NCI-H524 treated with DMSO at 0.1 percent for 48 hours (cell line): ENCODE data around the gene PEAK3.
A peak's percentile ranks its signal among the peaks of the same experiment; 100 is the strongest.

Experiments
- DNase-seq: peaks from one replicate; lab custom pipeline; 2025; lab: John Stamatoyannopoulos, UW

The PEAK3 gene

DNA sequence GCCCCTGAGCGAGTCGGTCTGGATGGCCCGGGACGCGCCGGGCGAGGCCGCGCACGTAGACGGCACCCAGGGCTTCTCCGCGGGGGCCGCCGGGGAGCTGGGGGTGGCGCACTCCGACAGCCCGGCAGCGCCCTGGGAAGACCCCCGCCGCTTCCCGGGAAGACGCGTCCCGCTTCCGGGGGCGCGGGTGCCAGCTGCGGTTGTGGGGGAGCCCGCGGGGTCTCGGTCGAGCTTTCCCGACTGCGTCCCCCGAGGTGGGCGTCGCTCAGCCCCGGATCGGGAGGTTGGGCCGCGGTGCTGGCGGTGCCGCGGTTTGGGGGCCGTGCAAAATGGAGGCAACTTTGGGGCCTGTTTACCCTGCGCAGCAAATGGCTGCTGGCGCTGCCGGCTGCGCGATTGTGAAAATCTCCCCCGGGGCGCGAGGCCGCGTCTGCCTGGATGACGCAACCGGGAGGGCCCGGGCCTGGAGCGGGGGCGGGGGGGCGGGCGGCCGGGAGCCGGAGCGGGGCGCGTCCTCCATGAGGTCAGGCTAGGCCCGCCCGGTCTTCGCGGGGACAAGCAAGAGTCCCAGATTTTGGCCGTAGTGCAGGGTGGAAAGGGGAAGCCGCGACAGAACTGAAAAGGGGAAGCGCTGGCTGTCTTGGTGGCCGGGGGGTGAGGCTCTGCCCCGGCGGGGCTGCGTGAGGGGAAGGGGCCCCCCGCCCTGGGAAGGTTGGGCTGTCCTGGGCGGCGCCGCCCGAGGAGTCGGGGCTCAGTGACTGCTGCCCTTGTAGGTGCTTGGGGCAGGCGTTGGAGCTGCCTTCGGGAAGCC, 11.3 kb downstream of the PEAK3 start:
- no peak for DNase-seq

DNA sequence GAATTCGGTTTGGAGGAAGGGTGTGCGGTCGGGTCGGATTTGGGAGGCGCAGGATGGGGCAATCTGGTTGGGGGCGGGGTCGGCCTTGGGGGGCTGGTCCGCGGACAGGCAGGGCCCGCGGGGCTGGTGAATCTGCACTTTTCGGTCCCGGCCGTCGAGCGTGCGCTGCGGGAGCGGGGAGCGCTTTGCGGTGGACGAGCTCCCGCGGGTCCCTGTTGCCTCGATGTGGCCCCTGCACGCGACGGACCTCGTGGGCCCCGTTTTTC, 11.9 kb downstream of the PEAK3 start:
- DNase-seq = no peak

DNA sequence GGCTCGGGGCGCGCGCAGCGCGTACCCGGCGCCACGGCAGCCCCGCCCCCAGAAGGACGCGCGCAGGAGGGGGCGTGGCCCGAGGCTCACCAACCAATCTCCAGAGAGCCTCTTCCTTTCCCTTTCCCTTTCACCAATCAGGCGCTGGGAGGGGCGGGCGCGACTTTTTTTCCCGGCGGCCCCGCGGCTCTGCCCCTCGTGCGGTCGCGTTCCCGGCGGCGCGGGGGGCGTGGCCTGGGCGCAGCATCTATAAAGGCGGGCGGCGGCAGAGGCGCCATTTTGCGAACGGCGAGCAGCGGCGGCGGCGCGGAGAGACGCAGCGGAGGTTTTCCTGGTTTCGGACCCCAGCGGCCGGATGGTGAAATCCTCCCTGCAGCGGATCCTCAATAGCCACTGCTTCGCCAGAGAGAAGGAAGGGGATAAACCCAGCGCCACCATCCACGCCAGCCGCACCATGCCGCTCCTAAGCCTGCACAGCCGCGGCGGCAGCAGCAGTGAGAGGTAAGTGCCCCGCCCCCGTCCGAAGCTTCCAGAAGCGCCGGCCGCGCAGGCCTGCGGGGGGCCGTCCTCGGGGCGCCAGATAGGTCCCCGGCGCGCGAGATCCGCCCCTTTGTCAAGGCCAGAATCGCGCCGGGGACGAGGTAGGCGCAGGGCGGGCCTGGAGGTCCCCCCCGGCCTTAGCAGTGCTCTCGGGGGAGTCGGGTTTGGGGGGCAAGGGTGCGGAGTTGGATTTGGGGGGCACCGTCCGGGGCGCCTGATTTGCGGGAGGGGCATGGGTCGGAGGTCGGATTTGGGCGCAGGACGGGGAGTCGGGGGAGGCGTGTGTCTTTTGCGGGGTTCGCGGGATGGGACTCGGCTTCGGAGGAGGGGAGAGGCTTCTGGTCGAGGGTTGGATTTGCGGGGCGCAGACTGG, 12.5 kb downstream of the PEAK3 start:
- peak; percentile 83 for DNase-seq

DNA sequence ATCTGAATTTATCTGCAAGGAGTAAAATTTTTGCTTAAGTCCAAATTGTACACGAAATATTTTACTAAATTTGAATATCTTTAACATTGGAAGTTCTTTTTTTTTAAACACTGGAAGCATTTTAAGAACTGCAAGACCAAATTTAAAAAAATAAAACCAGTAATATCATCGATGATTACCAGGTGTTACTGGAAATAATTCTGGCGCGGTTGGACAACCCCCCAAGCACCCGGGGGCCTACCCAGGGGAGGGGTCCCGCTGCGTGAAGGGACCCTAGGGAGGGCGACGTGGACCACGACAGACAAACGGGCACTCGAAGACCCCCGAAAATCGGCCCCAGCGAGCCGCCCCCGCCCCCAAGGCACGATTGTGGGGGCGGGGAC, 13.1 kb downstream of the PEAK3 start:
- DNase-seq = no peak

DNA sequence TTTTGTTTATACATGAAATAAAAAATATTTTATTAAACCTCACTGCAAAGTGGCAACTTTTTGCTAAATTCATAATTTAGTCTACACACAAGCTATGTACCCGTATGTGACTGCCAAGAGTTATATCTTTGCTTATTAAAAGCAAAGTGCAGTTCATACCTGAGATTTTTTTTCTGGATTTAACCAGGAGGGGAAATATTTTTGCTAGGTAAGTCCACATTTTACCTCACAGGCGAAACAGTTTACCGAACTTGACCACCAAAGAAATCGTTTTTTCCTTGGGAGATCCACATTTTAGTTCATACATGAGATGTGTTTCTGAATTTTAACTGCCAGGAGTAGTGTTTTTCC, 13.5 kb downstream of the PEAK3 start:
- DNase-seq = no peak

DNA sequence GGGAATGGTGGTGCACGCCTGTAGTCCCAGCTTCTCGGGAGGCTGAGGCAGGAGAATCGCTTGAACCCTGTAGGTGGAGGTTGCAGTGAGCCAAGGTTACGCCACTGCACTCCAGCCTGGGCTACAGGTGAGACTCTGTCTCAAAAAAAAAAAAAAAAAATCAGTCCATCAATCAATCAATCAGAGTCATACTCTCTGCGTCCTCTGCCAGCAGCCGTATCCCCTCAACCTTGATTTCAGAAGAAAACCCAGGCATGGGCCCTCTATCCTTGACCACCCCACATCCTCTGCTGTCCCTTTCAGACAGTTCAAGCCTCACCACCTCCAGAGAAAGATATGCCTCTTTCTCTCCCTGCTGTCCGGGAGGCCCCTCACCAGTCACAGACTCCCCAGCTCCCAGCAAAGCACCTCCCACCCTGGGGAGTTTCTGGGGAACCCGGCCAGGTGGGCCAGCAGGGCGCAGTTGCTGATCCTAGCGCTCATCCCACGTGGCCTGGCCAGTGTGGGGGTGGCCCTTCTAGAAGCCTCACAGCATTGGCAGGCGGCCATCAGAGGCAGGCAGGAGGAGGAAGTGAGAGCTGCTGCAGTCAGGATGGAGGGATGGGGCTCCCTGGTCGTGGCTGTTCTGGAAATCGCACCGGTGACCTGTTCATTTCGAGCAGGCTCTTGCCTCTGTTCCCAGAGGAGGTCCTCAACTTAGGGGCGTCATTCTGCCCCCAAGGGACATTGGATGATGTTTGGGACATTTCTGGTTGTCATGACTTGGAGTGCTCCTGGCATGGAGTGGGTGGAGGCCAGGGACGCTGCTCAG, 15.6 kb downstream of the PEAK3 start:
- DNase-seq = no peak

DNA sequence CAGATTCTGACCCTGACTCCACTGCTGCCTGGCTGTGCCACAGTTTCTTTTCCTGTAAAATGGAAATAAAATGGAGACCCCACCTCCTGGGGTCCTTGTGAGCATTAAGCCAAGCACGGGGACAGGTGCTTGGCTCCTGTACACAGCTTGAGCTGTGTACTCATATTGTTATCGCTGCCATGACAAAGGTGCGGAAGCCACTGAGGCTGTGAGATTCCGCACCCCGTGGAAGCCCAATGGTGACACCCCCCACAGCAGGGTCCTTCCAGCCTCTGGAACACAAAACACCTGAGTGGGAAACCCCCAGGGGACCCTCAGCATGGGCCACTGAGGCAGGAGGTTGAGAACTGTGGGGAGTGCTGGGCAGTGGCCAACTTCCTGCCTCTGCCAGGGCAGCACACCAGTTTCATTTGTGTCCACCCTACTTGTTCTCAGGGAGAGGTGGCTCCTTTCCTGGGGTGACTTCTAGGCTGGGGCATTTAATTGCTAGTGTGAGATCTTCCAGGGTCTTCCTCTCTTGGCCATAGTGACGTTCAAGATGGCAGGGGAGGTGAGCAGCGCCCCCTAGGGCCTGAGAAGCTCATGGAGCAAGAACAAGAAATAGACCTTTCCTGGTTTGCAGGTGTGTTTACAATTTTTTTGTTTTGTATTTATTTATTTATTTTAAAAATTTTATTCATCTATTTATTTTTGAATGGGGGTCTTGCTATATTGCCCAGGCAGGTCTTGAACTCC, 20.4 kb downstream of the PEAK3 start:
- DNase-seq = no peak

DNA sequence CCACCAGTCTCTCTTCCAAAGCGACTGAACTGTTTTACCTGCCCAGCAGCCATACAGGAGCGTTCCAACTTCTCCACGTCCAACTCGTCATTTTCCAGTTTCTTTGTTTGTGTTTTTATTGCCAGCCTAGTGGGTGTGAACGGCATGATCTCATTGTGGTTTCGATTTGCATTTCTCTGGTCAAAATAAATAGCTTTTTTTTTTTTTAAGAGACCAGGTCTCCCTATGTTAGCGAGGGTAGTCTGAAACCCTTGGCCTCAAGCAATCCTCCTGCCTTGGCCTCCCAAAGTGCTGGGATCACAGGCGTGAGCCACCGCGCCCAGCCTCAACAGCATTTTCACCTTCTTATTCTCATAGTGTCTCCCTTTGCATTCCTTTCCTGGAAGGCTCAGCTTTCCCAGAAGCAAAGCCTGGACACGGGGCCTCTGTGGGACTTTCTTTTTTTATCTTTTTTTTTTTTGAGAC, 21.6 kb downstream of the PEAK3 start:
- DNase-seq = no peak

DNA sequence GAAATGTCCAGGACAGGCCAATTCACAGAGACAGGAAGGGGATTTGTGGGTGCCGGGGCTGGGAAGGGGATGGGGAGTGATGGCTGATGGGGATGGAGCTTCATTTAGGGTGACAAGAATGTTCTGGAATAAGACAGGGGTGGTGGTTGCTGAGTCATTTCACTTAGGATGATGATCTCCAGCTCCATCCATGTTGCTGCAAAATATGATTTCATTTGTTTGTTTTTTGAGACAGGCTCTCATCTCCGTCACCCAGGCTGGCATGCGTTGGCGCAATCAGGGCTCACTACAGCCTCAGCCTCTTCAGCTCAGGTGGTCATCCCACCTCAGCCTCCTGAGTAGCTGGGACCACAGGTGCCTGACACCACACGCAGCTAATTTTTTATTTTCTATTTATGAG, 22.6 kb downstream of the PEAK3 start:
- no peak for DNase-seq

DNA sequence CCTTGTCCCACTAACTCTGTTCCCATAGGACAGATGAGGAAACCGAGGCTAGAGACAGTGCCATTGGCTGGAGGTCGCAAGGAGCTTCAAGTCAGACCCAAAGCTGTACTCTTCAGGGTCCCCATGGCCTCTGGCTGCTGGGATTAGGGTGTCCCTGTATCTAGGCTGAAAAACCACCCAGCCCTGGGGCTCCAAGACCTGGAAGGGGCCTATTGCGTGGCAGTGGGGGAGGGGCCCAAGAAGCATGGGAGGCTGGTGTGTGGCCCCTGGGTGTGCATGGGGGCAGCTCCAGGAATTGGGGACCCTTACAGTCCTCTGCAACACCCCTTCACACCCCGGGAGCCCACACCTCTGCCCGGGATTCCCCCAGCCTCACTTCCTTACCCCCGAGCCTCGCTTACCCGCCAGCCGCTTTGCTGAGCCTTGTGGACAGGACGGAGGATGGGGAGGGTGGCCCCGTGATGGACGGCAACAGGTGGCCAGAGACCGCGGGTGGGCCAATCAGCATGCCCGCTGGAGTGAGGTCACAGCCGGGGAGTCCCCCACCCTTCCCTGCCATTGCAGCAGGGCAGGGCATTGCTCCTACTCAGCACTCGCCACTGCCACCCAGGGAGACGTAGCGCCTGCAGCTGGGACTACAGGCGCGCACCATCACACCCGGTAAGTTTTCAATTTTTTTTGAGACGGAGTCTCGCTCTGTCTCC, 25.8 kb downstream of the PEAK3 start, which contains the start of gene JSRP1:
Gene JSRP1, minus strand, starts transcription at position 436 of the 704 bp plus-strand sequence. CDS start 1,103 bp downstream, outside the sequence.
- peak; percentile 68 for DNase-seq

DNA sequence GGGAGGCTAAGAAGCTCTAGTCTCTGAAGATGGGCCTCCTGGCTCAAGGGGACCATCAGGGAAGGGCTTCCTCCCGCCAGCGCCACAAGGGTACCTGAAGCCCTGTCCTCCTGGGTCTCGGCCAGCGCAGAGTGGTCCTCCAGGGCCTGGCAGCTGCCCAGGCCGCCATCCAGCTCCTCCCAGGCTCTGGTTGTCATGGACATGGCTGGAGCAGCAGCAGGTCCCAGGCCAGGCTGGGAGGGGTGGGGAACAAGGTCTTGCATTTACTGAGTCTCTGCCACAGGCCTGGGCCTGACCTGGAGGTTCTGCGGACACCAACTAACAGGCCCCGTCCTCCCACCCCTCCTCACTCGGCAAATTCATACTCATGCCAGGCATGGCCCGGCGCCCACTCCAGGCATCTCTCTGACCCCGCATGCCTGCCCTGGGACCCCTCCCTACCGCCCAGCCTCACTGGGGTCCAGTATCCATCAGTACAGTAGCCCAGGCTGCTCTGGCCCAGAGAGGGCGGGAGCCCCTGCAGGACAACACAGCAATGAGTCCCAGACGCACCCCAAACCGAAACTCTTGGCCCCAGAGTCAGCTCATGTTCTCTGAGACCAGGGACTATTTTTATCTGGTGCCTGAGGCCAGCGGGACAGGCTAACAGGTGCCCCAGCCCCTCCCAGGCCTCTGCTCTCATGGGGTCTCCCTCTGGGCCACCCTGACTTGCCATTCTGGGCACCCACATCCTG, 26.7 kb downstream of the PEAK3 start:
- DNase-seq = no peak

DNA sequence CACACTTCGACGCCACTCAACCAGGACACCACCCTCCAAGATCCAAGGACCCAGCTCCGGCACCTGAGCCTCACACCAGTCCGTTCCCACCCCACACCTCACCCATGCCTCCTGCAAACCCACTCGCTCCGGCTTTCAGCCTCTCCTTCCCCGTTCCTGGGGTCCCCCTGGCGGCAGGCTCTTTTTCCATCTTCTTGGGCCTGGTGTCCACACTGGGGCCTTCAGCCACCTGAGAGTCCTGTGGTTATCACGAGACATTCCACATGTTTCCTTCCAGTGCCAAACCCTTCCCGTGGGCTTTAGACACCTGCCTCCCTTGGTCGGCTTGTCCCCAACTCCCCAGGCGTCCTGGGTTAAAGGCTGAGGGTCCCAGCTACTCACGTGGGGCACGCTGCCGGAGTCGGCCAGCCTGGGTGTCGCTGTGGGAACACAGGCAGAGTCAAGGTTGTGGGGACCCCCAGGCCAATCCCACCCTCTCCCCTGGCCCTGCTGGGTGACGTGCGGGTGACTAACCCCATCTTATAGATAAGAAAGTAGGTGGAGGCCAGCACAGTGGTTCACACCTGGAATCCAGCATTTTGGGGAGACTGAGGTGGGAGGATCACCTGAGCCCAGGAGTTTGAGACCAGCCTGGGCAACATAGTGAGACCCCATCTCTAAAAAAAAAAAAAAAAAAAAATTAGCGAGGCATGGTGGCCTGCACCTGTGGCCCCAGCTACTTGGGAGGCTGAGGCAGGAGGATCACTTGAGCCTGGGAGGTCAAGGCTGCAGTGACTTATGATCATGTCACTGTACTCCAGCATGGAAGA, 27.7 kb downstream of the PEAK3 start:
- no peak for DNase-seq

DNA sequence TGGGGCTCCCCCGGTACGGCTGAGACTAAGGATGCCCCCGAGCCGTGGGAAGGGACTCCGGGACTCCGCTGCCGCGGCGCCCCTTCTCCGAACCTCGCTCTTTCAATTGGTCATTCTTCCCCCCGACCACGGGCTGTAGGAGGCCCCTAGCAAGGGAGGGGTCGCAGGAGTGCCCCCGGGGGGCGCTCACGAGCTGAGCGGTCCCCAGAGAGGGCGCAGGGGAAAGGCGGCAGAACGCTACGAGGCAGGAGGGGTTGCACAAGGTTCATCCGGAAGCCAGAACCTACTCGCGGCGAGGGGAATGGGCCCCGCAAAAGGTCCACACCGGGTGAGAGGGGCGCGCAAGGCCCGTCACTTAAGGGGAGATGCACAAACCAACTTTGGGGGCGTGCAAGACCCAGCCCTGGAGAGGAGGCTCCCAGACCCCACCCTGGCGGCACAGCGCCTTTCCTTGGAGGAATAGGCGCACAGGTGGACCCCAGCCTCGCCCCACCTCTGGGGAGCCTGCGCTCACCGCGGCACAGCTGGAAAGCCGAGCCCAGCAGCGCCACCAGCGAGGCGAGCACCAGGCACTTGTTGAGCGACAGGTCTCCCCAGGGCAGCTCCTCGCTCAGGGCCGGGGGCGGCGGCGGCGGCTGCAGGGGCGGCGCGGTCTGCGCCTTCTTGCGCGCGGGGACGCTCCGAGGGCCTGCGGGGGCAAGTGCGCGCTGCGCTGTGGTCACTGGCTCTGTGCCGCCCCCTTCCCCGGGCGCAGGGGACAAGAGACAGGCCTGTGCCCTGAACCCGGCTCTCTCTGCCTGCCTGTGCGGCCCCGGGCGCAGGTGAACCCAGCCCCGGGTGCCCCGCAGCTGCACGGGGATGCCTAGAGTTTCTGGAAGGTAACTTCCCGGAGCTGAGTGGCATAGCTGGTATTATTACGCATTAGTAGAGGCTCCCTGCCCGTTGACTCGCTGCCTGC, 28.6 kb downstream of the PEAK3 start:
- DNase-seq = no peak

DNA sequence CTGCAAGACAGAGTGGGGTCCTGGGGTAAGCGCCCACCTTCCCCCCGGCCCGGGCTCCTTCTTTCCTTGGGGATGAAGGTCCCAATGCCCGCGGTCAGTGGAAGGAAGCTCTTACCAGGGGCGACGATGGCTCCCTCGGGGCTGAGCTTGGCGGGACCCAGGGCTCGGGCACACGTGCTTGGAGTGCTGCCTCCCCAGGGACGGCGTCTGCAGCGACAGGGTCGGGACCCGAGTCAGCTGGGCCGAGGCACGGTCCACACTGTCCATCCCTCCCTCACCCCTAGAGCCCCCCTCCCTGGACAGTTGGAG, 29.2 kb downstream of the PEAK3 start:
- no peak for DNase-seq

DNA sequence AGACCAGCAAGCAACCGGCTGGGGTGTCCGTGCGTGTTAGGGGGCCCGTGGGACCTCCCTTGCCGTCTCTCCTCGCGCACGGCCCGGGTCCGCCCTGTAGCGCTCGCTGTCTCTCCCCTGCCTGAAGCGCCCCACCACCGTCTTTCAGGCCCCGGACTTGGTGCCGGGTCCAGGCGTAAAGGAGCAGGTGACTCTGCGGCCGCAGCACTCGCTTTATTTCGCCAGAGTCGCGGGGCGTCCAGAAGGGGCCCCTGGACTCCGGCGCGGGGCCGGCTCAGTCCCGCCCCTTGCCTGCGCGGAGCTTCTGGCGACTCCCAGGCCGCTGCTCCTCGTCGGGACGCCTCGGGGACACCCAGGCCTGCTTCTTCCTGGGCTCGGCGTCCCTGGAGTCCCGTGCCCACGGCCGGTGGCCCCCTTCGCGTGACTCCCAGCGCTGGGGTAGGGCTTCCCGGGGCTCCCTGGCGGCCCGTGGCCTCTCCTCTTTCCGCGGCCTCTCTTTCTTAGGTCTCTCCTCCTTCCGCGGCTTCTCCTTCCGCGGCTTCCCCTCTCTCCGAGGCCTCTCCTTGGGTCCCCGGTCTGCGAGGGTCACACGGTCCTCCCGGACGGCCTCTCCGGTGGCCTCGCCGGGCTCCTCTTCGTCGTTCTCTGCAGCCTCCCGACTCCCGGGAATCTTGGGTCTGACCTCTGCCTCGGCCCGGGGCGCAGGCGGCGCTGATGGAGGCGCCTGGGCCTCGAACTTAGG, 29.7 kb downstream of the PEAK3 start:
- no peak for DNase-seq

DNA sequence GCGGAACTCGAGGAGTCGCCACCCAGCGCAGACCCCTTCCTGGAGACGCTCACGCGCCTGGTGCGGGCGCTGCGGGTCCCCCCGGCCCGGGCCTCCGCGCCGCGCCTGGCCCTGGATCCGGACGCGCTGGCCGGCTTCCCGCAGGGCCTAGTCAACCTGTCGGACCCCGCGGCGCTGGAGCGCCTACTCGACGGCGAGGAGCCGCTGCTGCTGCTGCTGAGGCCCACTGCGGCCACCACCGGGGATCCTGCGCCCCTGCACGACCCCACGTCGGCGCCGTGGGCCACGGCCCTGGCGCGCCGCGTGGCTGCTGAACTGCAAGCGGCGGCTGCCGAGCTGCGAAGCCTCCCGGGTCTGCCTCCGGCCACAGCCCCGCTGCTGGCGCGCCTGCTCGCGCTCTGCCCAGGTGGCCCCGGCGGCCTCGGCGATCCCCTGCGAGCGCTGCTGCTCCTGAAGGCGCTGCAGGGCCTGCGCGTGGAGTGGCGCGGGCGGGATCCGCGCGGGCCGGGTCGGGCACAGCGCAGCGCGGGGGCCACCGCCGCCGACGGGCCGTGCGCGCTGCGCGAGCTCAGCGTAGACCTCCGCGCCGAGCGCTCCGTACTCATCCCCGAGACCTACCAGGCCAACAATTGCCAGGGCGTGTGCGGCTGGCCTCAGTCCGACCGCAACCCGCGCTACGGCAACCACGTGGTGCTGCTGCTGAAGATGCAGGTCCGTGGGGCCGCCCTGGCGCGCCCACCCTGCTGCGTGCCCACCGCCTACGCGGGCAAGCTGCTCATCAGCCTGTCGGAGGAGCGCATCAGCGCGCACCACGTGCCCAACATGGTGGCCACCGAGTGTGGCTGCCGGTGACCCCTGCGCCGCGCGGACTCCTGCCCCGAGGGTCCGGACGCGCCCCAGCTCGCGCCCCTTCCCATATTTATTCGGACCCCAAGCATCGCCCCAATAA, 30.6 kb downstream of the PEAK3 start:
- DNase-seq = no peak

DNA sequence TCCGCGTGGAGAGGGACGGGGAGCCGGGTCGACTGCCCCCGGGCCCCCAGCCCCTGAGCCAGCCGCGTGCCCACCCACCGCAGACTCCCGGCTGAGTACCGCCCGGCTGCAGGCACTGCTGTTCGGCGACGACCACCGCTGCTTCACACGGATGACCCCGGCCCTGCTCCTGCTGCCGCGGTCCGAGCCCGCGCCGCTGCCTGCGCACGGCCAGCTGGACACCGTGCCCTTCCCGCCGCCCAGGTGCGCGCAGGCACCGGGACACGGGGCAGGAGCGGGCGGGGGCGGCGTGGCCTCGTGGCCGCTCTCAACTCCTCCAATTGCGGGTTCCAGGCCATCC, 31.2 kb downstream of the PEAK3 start:
- no peak for DNase-seq
